HL-60 (cell line): ENCODE measurements around the gene ASIC1.

ENCODE experiments used
- DNase-seq, 2 experiments: peaks; one replicate each; pipeline ENCODE4 v3.0.0-alpha.2; 2010 to 2020; ENCODE audit warnings: low read depth in 1 of 2, low spot score in 1 of 2
- H3K27ac ChIP-seq: fragments of 250-450 bp; sonication (Bioruptor Pico); replicated peaks from 2 replicates; pipeline ENCODE4 v1.5.1; 2020; ENCODE audit warnings: mild to moderate bottlenecking, moderate library complexity
- H3K27me3 ChIP-seq: fragments of 250-450 bp; sonication (Bioruptor Pico); 2 replicates; pipeline ENCODE4 v1.5.1; 2021; ENCODE audit warnings: mild to moderate bottlenecking, moderate library complexity; ENCODE audit not compliant: insufficient read depth, poor library complexity, severe bottlenecking
- H3K4me3 ChIP-seq: replicated peaks from 2 replicates; pipeline ENCODE4 v1.5.1; 2011; ENCODE audit warnings: mild to moderate bottlenecking, control low read depth, low read length; ENCODE audit not compliant: insufficient read depth
- CTCF ChIP-seq: IDR thresholded peaks from one replicate; pipeline ENCODE4 v1.5.1; 2011; ENCODE audit warnings: low read length, control low read depth, inconsistent platforms; ENCODE audit not compliant: insufficient read depth
- GABPA ChIP-seq: IDR thresholded peaks from 2 replicates; pipeline ENCODE4 v1.6.1; 2012; ENCODE audit warnings: low read depth
- POLR2AphosphoS5 ChIP-seq: IDR thresholded peaks from 2 replicates; pipeline ENCODE4 v1.6.1; 2012; ENCODE audit warnings: low read depth
- REST ChIP-seq: IDR thresholded peaks from 2 replicates; pipeline ENCODE4 v1.6.1; 2012; ENCODE audit warnings: low read depth; ENCODE audit not compliant: insufficient replicate concordance
- SPI1 ChIP-seq: IDR thresholded peaks from 2 replicates; pipeline ENCODE4 v1.6.1; 2012; ENCODE audit warnings: low read depth, mild to moderate bottlenecking, borderline replicate concordance

The ASIC1 gene

GRCh38 chr12:50109319-50109718 lies 51.9 kb downstream of the ASIC1 start:
- DNase-seq = no peak
- TF ChIP-seq CTCF = no peak
- TF ChIP-seq SPI1 = no peak
- TF ChIP-seq POLR2AphosphoS5 = no peak
- TF ChIP-seq GABPA = no peak
- TF ChIP-seq REST = no peak
- Histone ChIP-seq H3K4me3 (no peak overlapping the region), H3K27ac (no peak overlapping the region), H3K27me3 (no peaks in the 10 kb centered on the region)

- Histone ChIP-seq H3K4me3 (no peak overlapping the region), H3K27me3 (no peaks in the 10 kb centered on the region), H3K27ac (peak overlapping the region; percentile 38; the same call in 1 of the 2 replicates)
- DNase-seq = peak; percentile 37 to 90
- TF ChIP-seq CTCF (no peak), SPI1 (no peak), GABPA (no peak), POLR2AphosphoS5 (no peak), REST (no peak)
Measured at GRCh38 chr12:50110127-50110761, 52.8 kb downstream of the ASIC1 start.

- H3K27ac ChIP-seq = peak overlapping the region; percentile 38; the same call in 1 of the 2 replicates
- no peaks in the 10 kb centered on the region for H3K27me3 ChIP-seq
- peak overlapping the region; percentile 37 for H3K4me3 ChIP-seq
- DNase-seq = no peak
- TF ChIP-seq GABPA = no peak
- no peak for TF ChIP-seq CTCF
- TF ChIP-seq REST = no peak
- TF ChIP-seq POLR2AphosphoS5 = no peak
- no peak for TF ChIP-seq SPI1
Measured at GRCh38 chr12:50110762-50111351, 53.5 kb downstream of the ASIC1 start.
